ENCODE measurements around the gene CYB5A.

CYB5A gene

GRCh38 chr18:74234326-74235171 is 57.2 kb downstream of the CYB5A start:
- FAIRE-seq (no peak), DNase-seq (ENCODE audit: insufficient read length, low spot score) (no peak)
- no peak for TF ChIP-seq POLR2A (IDR thresholded peaks at IDR 0.05; ENCODE audit: low read depth, low read length)

GRCh38 chr18:74233933-74234325 is 57.8 kb downstream of the CYB5A start:
- no peak for TF ChIP-seq POLR2A (IDR thresholded peaks at IDR 0.05; ENCODE audit: low read depth, low read length)
- FAIRE-seq (no peak), DNase-seq (ENCODE audit: insufficient read length, low spot score) (no peak)

- no peak for TF ChIP-seq POLR2A (IDR thresholded peaks at IDR 0.05; ENCODE audit: low read depth, low read length)
- DNase-seq (ENCODE audit: insufficient read length, low spot score), result no peak
- FAIRE-seq, result no peak
Observed at GRCh38 chr18:74230922-74231714, 60.6 kb downstream of the CYB5A start.

- no peak for TF ChIP-seq POLR2A (IDR thresholded peaks at IDR 0.05; ENCODE audit: low read depth, low read length)
- no peak for FAIRE-seq
- DNase-seq (ENCODE audit: insufficient read length, low spot score), result no peak
Observed at GRCh38 chr18:74229891-74230290, 61.9 kb downstream of the CYB5A start.

- TF ChIP-seq POLR2A (IDR thresholded peaks at IDR 0.05; ENCODE audit: low read depth, low read length), result no peak
- no peak for DNase-seq (ENCODE audit: insufficient read length, low spot score)
- no peak for FAIRE-seq
Observed at GRCh38 chr18:74229005-74229404, 62.8 kb downstream of the CYB5A start.

DNA sequence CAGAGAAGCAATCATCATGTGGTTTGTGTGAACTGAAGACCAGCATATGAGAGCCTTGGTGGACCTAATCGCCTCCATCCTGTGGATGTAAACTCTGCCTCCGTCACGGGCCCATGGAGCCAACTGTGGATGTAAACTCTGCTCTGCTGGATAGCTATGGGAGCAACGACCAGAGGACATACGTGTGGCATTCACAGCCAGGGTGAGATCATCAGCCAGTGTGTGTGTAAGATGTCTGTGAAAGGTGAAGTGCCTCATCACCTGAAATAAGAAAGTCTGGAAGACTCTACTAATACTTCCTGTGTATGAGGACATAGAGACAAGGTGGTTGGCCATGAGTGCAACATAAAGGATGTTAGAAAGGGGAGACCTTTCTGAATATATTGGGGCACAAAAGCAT is 63.5 kb downstream of the CYB5A start:
- no peak for TF ChIP-seq POLR2A (IDR thresholded peaks at IDR 0.05; ENCODE audit: low read depth, low read length)
- FAIRE-seq (no peak), DNase-seq (ENCODE audit: insufficient read length, low spot score) (no peak)

- no peak for FAIRE-seq
- DNase-seq (ENCODE audit: insufficient read length, low spot score), result no peak
- no peak for TF ChIP-seq POLR2A (IDR thresholded peaks at IDR 0.05; ENCODE audit: low read depth, low read length)
Observed at GRCh38 chr18:74226666-74227065, 65.1 kb downstream of the CYB5A start.

DNA sequence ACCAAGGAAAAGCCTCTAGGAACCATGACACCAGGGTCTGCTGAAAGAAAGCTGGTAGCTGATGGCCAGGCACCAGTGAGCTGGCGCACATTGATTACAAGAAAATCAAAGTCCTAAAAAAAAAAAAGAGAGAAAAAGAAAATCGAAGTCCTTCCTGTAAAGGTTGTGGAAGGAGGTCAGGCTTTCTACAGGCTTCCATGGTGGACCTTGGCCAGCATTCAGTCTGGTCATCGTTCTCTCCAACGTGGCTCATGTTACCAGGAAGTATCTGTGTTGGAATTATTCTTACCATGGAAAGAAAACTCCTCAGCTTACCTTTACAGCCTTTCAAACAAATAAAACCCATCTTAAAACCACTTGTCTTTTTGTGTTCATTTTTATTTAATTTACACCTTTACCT is 65.6 kb downstream of the CYB5A start:
- no peak for DNase-seq (ENCODE audit: insufficient read length, low spot score)
- no peak for TF ChIP-seq POLR2A (IDR thresholded peaks at IDR 0.05; ENCODE audit: low read depth, low read length)
- FAIRE-seq, result no peak

- TF ChIP-seq POLR2A (IDR thresholded peaks at IDR 0.05; ENCODE audit: low read depth, low read length), result no peak
- DNase-seq (ENCODE audit: insufficient read length, low spot score) (no peak), FAIRE-seq (no peak)
Observed at GRCh38 chr18:74225193-74225840, 66.4 kb downstream of the CYB5A start.

DNA sequence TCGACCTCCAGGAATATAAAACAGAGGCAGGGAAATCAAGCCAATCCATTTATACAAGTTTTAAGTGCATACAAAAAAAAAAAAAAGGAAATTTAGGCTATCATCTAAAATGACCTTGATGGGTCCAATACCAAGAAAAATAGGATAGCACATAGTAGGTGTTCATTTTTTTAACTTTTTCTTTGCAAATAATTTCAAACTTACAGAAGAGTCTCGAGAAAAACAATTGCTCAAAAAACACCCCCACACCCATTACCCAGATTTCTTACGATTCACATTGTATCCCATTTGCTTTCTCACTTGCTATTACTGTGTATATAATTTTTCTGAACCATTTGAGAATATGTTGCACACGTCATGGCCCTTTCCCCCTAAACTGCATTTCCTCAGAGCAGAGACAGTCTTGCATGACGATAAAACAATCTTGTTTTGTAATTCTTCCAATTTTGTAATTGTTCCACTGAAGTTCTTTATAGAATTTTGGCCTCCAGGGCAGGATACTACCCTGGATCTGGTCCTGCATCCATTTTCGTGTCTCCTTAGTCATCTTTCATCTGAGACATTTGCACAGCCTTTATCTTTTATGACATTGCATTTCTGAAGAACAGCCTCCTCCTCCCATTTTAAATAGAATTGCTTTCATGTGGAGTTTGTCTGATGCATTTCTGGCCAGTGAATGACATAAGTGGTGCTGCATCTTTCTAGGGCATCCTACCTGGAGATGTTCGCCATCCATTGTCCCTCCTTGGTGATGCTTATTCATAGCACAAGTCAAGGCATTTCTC is 68.9 kb downstream of the CYB5A start:
- TF ChIP-seq POLR2A (IDR thresholded peaks at IDR 0.05; ENCODE audit: low read depth, low read length), result no peak
- DNase-seq (ENCODE audit: insufficient read length, low spot score) (no peak), FAIRE-seq (no peak)

DNA sequence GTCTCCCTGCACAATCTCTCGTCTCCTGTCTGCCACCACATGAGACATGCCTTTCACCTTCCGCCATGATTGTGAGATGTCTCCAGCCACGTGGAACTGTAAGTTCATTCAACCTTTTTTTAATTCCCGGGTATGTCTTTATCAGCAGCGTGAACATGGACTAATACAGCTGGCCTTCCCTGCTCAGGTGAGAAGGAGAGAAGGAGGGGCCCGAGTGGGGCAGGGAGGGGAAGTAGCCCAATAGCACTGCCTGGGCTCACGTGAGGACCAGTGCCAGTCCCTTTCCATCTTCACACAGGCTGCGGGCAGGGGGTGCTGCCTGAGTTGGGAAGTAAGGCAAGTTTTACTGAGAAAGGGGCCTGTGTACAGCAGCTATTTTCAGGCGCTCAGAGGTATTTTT is 70.7 kb downstream of the CYB5A start:
- no peak for DNase-seq (ENCODE audit: insufficient read length, low spot score)
- TF ChIP-seq POLR2A (IDR thresholded peaks at IDR 0.05; ENCODE audit: low read depth, low read length), result no peak
- no peak for FAIRE-seq

DNA sequence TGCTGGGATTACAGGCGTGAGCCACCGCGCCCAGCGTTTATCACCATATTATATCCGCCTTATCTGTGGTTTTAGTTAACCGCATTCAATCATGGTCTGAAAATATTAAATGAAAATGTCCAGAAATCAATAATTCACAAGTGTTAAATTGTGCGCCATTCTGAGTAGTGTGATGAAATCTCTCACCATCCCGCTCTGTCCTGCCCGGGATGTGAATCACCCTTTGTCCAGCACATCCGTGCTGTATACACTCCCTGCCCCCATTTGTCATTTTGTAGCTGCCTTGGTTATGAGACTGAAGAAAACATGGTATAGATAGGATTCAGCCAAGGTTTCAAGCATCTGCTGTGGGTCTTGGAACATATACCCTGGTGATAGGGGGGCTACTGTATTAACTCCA is 72.7 kb downstream of the CYB5A start:
- FAIRE-seq (no peak), DNase-seq (ENCODE audit: insufficient read length, low spot score) (no peak)
- TF ChIP-seq POLR2A (IDR thresholded peaks at IDR 0.05; ENCODE audit: low read depth, low read length), result no peak

GRCh38 chr18:74217476-74218143 is 74.2 kb downstream of the CYB5A start:
- FAIRE-seq, result no peak
- TF ChIP-seq POLR2A (IDR thresholded peaks at IDR 0.05; ENCODE audit: low read depth, low read length), result no peak
- DNase-seq (ENCODE audit: insufficient read length, low spot score), result no peak

Measured in H54 (cell line).